NCI-H345 (cell line): ENCODE results near the gene STUB1.

Experiments used
- DNase-seq: peaks from one replicate; lab custom pipeline; 2025; lab: John Stamatoyannopoulos, UW

STUB1 gene

GRCh38 chr16:694863-695354 is 14.7 kb downstream of the STUB1 start:
- no peak for DNase-seq

GRCh38 chr16:695355-696089 is 15.3 kb downstream of the STUB1 start:
- DNase-seq: peak; percentile 91

- no peak for DNase-seq
These were observed 18.9 kb downstream of the STUB1 start for GRCh38 chr16:698911-699671.

GRCh38 chr16:700684-701584 is 20.7 kb downstream of the STUB1 start:
- no peak for DNase-seq

- DNase-seq: no peak
These were observed 22.1 kb downstream of the STUB1 start for GRCh38 chr16:702341-702740.

- no peak for DNase-seq
These were observed 23.2 kb downstream of the STUB1 start for GRCh38 chr16:703406-703805.

GRCh38 chr16:704047-704446 is 23.8 kb downstream of the STUB1 start:
- no peak for DNase-seq

- DNase-seq: no peak
These were observed 24.6 kb downstream of the STUB1 start for GRCh38 chr16:704552-705380.

- peak; percentile 87 for DNase-seq
These were observed 25.4 kb downstream of the STUB1 start, which contains the start of gene FBXL16 for GRCh38 chr16:705431-706188. Gene FBXL16 (minus strand): TSS chr16:705801. CDS start chr16:697405, 8,396 bp downstream.

GRCh38 chr16:706189-707061 is 26.2 kb downstream of the STUB1 start:
- peak; percentile 56 for DNase-seq

GRCh38 chr16:707062-707538 is 26.9 kb downstream of the STUB1 start:
- DNase-seq: peak; percentile 41

GRCh38 chr16:708019-708418 is 27.8 kb downstream of the STUB1 start:
- no peak for DNase-seq

- DNase-seq: no peak
These were observed 28.7 kb downstream of the STUB1 start for GRCh38 chr16:708959-709358.

GRCh38 chr16:709566-710499 is 29.6 kb downstream of the STUB1 start:
- peak; percentile 91 for DNase-seq

GRCh38 chr16:710500-711075 is 30.4 kb downstream of the STUB1 start:
- DNase-seq: no peak

GRCh38 chr16:711084-711483 is 30.9 kb downstream of the STUB1 start:
- DNase-seq: no peak

GRCh38 chr16:711548-712320 is 31.5 kb downstream of the STUB1 start:
- peak; percentile 49 for DNase-seq
